Duodenal mucosa (tissue), 2 donors: ENCODE results near the gene DIAPH3.
"Not testable (repeated sequence)": the region's sequence is repeated elsewhere in the genome, so short reads cannot be mapped to it uniquely, and the experiment has no call there.

Experiments used
- H3K27ac ChIP-seq: one replicate; pipeline ENCODE4 v1.7.0; 2013; ENCODE audit warnings: low read depth, low read length
- H3K27me3 ChIP-seq, 2 donors: one replicate each; pipeline ENCODE4 v1.7.0; 2013; ENCODE audit warnings: low read length in 2 of 2, control low read depth in 1 of 2; ENCODE audit not compliant: insufficient read depth in 2 of 2, control insufficient read depth in 1 of 2
- H3K36me3 ChIP-seq, 2 donors: one replicate each; pipeline ENCODE4 v1.7.0; 2013; ENCODE audit warnings: low read length in 2 of 2, control low read depth in 1 of 2; ENCODE audit not compliant: insufficient read depth in 2 of 2, control insufficient read depth in 1 of 2
- H3K4me1 ChIP-seq, 2 donors: one replicate each; pipeline ENCODE4 v1.7.0; 2013; ENCODE audit warnings: low read length in 2 of 2, control low read depth in 1 of 2; ENCODE audit not compliant: insufficient read depth in 2 of 2, control insufficient read depth in 1 of 2
- H3K4me3 ChIP-seq, 2 donors: one replicate each; pipeline ENCODE4 v1.7.0; 2013; ENCODE audit warnings: low read length in 2 of 2, low read depth in 1 of 2
- H3K9ac ChIP-seq, 2 donors: one replicate each; pipeline ENCODE4 v1.7.0; 2013; ENCODE audit warnings: low read length in 2 of 2, low read depth in 1 of 2
- H3K9me3 ChIP-seq, 2 donors: one replicate each; pipeline ENCODE4 v1.7.0; 2013; ENCODE audit warnings: low read length in 2 of 2, control low read depth in 1 of 2; ENCODE audit not compliant: control insufficient read depth in 1 of 2

DIAPH3 gene

DNA sequence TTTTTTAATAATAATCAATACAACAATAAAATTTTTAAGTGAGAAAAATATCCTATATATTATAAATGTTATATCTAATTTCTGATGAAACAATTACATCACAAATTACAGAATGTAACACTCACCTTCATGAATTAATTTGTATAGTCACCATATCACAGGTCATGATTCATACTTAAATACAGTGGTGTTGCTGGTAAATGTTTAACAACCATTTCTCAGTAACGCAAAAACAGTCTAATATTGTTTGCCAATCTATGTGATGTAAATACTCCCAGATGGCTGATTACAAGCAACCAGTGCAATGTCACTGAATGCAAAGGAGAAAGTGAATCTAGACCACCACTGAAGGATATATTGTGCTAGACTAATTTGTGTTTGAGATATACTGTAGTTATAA lies 97.5 kb downstream of the DIAPH3 start:
- H3K36me3 ChIP-seq = no peaks in the 10 kb centered on the region
- H3K4me3 ChIP-seq = no peak overlapping the region
- no peaks in the 10 kb centered on the region for H3K27me3 ChIP-seq
- H3K9me3 ChIP-seq = no peaks in the 10 kb centered on the region
- no peaks in the 10 kb centered on the region for H3K4me1 ChIP-seq
- no peak overlapping the region for H3K9ac ChIP-seq
- no peak overlapping the region for H3K27ac ChIP-seq

GRCh38 chr13:60062502-60062901 lies 101.2 kb downstream of the DIAPH3 start:
- Histone ChIP-seq H3K36me3 (no peaks in the 10 kb centered on the region), H3K4me3 (no peak overlapping the region), H3K27ac (no peak overlapping the region), H3K9ac (no peak overlapping the region), H3K4me1 (no peaks in the 10 kb centered on the region), H3K27me3 (no peaks in the 10 kb centered on the region), H3K9me3 (no peaks in the 10 kb centered on the region)

GRCh38 chr13:60061737-60062136 lies 102.0 kb downstream of the DIAPH3 start:
- Histone ChIP-seq H3K9me3 (no peaks in the 10 kb centered on the region), H3K27me3 (no peaks in the 10 kb centered on the region), H3K9ac (no peak overlapping the region), H3K4me1 (no peaks in the 10 kb centered on the region), H3K4me3 (no peak overlapping the region), H3K27ac (no peak overlapping the region), H3K36me3 (no peaks in the 10 kb centered on the region)

- Histone ChIP-seq H3K4me3 (no peak overlapping the region), H3K4me1 (no peaks in the 10 kb centered on the region), H3K27ac (no peak overlapping the region), H3K9me3 (no peaks in the 10 kb centered on the region), H3K36me3 (no peaks in the 10 kb centered on the region), H3K27me3 (no peaks in the 10 kb centered on the region), H3K9ac (no peak overlapping the region)
Measured at GRCh38 chr13:60051754-60052285, 111.9 kb downstream of the DIAPH3 start.

DNA sequence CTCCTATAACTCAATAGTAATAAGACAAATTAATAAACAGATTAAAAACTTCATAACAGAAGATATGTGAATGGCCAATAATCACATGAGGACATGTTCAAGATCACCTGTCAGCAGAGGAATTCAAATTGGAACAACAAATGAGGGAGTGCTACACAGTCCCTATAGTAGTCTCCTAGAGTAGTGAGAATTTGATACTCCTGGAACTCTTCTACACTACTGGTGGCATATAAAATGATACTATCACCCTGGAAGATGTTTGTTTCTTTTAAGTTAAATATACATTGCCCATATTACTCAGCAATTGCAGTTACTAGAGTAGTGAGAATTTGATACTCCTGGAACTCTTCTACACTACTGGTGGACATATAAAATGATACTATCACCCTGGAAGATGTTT lies 115.4 kb downstream of the DIAPH3 start:
- not testable (repeated sequence) for H3K4me1 ChIP-seq, H3K36me3 ChIP-seq, H3K9me3 ChIP-seq, H3K27ac ChIP-seq, H3K27me3 ChIP-seq, H3K9ac ChIP-seq, H3K4me3 ChIP-seq

GRCh38 chr13:60047918-60048317 lies 115.8 kb downstream of the DIAPH3 start:
- no peak overlapping the region for H3K27ac ChIP-seq
- no peak overlapping the region for H3K4me3 ChIP-seq
- H3K4me1 ChIP-seq = no peaks in the 10 kb centered on the region
- no peaks in the 10 kb centered on the region for H3K9me3 ChIP-seq
- H3K9ac ChIP-seq = no peak overlapping the region
- H3K36me3 ChIP-seq = no peaks in the 10 kb centered on the region
- H3K27me3 ChIP-seq = no peaks in the 10 kb centered on the region

- no peaks in the 10 kb centered on the region for H3K9me3 ChIP-seq
- no peak overlapping the region for H3K27ac ChIP-seq
- no peak overlapping the region for H3K9ac ChIP-seq
- H3K4me1 ChIP-seq = no peaks in the 10 kb centered on the region
- H3K4me3 ChIP-seq = no peak overlapping the region
- H3K27me3 ChIP-seq = no peaks in the 10 kb centered on the region
- no peaks in the 10 kb centered on the region for H3K36me3 ChIP-seq
Measured at GRCh38 chr13:60044321-60044720, 119.4 kb downstream of the DIAPH3 start.

DNA sequence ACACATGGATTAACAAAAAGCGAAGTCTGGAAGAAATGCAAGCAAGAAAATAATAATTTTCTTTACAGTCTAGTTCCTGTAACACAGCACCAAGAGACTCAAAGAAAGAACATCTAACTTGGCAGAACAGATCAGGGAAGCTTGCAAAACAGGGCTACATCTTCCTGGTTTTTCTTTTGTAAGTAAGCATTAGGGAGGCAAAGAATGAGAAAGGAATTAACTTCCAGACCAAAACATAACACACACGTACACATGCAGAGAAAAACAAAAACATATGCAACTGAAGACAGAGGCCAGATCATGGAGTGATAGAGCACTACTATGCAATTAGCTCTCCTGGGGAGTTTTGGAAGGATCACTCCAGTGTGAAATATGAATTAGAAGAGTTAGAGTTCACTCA lies 120.5 kb downstream of the DIAPH3 start:
- Histone ChIP-seq H3K27ac (no peak overlapping the region), H3K9me3 (no peaks in the 10 kb centered on the region), H3K27me3 (no peaks in the 10 kb centered on the region), H3K36me3 (no peaks in the 10 kb centered on the region), H3K4me1 (no peaks in the 10 kb centered on the region), H3K9ac (no peak overlapping the region), H3K4me3 (no peak overlapping the region)

GRCh38 chr13:60040668-60041067 lies 123.1 kb downstream of the DIAPH3 start:
- H3K27me3 ChIP-seq, H3K4me3 ChIP-seq, H3K4me1 ChIP-seq, H3K9me3 ChIP-seq, H3K9ac ChIP-seq, H3K36me3 ChIP-seq, H3K27ac ChIP-seq: not testable (repeated sequence)

DNA sequence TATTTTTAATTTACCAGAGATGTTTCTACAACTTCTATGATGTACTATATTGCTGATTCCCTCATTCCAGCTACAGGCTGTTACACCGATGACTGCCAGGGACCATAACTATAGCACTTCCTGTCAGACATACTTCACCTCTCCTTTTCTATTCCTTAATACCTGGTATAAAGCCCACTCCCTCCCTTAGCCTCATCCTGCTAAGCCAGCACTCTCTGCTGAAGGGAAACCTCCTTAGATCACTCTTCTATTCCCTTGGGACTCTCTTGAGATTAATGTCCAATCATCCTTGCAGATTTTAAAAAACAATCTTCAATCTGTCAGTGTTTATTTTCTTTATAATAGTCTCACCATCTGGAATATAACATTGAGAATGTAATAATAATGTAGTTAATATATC lies 127.9 kb downstream of the DIAPH3 start:
- no peaks in the 10 kb centered on the region for H3K36me3 ChIP-seq
- no peaks in the 10 kb centered on the region for H3K9me3 ChIP-seq
- no peak overlapping the region for H3K27ac ChIP-seq
- no peak overlapping the region for H3K4me3 ChIP-seq
- no peaks in the 10 kb centered on the region for H3K27me3 ChIP-seq
- no peaks in the 10 kb centered on the region for H3K4me1 ChIP-seq
- no peak overlapping the region for H3K9ac ChIP-seq

- no peak overlapping the region for H3K4me3 ChIP-seq
- H3K9me3 ChIP-seq = no peaks in the 10 kb centered on the region
- no peak overlapping the region for H3K27ac ChIP-seq
- H3K36me3 ChIP-seq = no peaks in the 10 kb centered on the region
- no peak overlapping the region for H3K9ac ChIP-seq
- no peaks in the 10 kb centered on the region for H3K27me3 ChIP-seq
- no peaks in the 10 kb centered on the region for H3K4me1 ChIP-seq
Measured at GRCh38 chr13:60032851-60033250, 130.9 kb downstream of the DIAPH3 start.
